ENCODE data around the gene EDC3.

DNA sequence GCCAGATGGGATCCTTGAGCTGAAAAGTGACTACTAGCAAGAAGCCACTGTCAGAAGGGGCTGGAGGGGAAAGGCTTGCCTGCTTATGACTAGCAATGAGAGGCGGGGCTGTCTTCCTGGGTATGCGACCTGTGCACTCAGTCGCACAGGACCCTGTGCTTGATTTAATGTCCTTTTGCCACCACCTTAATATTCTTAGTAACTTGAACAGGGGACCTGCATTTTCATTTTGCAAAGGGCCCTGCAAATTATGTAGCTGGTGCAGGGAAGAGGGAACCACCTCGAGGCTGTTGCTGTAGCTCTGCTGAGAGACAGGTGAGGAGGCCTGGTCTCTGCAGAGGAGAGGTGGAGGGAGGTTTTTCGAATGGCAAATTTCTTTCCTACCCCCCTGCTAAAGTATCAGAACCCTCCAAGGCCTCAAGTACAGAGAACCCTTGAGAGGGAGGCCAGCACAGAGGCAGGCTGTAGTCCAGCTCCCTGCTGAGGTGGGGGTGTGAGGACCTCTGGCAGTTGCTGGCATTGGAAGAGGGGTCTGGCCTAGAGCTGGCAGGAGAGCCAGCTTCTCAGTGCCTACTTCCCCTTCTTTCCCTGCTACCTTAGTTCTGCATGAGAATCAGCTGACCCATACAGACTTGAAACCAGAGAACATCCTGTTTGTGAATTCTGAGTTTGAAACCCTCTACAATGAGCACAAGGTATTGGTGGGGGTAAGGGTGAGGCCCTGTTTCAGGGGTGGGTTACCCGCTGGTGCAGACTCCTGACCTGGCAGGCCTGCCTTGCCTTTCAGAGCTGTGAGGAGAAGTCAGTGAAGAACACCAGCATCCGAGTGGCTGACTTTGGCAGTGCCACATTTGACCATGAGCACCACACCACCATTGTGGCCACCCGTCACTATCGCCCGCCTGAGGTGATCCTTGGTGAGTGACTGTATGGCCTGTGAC is 68.8 kb downstream of the EDC3 start:
- no peak for TF ChIP-seq HOXB5 (CRISPR knock-in tag; IDR thresholded peaks at IDR 0.05)
- TF ChIP-seq, protein P1, sequence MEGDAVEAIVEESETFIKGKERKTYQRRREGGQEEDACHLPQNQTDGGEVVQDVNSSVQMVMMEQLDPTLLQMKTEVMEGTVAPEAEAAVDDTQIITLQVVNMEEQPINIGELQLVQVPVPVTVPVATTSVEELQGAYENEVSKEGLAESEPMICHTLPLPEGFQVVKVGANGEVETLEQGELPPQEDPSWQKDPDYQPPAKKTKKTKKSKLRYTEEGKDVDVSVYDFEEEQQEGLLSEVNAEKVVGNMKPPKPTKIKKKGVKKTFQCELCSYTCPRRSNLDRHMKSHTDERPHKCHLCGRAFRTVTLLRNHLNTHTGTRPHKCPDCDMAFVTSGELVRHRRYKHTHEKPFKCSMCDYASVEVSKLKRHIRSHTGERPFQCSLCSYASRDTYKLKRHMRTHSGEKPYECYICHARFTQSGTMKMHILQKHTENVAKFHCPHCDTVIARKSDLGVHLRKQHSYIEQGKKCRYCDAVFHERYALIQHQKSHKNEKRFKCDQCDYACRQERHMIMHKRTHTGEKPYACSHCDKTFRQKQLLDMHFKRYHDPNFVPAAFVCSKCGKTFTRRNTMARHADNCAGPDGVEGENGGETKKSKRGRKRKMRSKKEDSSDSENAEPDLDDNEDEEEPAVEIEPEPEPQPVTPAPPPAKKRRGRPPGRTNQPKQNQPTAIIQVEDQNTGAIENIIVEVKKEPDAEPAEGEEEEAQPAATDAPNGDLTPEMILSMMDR (IDR thresholded peaks at IDR 0.05): no peak
- no peak for TF ChIP-seq EHMT2 (IDR thresholded peaks at IDR 0.05; ENCODE audit: low read depth)
- TF ChIP-seq TP53 (CRISPR knock-in tag; IDR thresholded peaks at IDR 0.05): no peak
- TF ChIP-seq SMC3 (IDR thresholded peaks at IDR 0.05): no peak

All from A549 (cell line).